ENCODE measurements around the gene ADSS2. TPM values are rescaled to one million over a fixed set of nuclear protein-coding genes. Genes with fewer than 3 reads are reported as not detected.

ADSS2 gene
- total and polyA plus RNA-seq, 2 donors (not counting 3 experiments of a cell fraction or from before 2014, with no cell fraction given): 35.5 to 90.6 TPM

GRCh38 chr1:244497805-244498204 is 46.1 kb upstream of the ADSS2 start:
- CTCF ChIA-PET: no interaction called here

More at GRCh38 chr1:244497805-244498204, 46.1 kb upstream of the ADSS2 start:
- intact Hi-C loops (cut with micrococcal nuclease): no loop called here
- Histone ChIP-seq H3K9me1 (replicated peaks; ENCODE audit: control insufficient read depth, extremely low read depth, insufficient read depth, low read length) (no peaks in the 10 kb centered on the region), H2AFZ (ENCODE audit: low read depth, low read length) (no peak overlapping the region), H3K27ac (ENCODE audit: insufficient read depth, low read depth, low read length) (no peak overlapping the region), H3K9me3 (replicated peaks; ENCODE audit: control insufficient read depth, insufficient read depth, low read length) (no peaks in the 10 kb centered on the region), H3K4me2 (ENCODE audit: insufficient read depth, low read length) (no peak overlapping the region), H3K79me2 (ENCODE audit: control insufficient read depth, insufficient read depth, low read length) (no peaks in the 10 kb centered on the region), H3K36me3 (ENCODE audit: control insufficient read depth in 2 of 2, extremely low read depth in 1 of 2, insufficient read depth in 2 of 2, low read length in 2 of 2) (no peaks in the 10 kb centered on the region), H3K4me3 (replicated peaks in 1 of 3; ENCODE audit: insufficient read depth in 1 of 3, low read depth in 1 of 3, low read length in 3 of 3) (no peak overlapping the region), H4K20me1 (replicated peaks; ENCODE audit: control insufficient read depth, extremely low read depth, insufficient read depth, low read length) (no peaks in the 10 kb centered on the region), H3K27me3 (ENCODE audit: control insufficient read depth in 2 of 2, insufficient read depth in 2 of 2, low read length in 2 of 2) (no peaks in the 10 kb centered on the region), H3K9ac (replicated peaks; ENCODE audit: extremely low read depth, insufficient read depth, low read length) (no peak overlapping the region), H3K4me1 (ENCODE audit: control insufficient read depth, extremely low read depth, insufficient read depth, low read length) (no peaks in the 10 kb centered on the region)
- TF ChIP-seq MYC (IDR thresholded peaks at IDR 0.05; ENCODE audit: low read depth, low read length) (no peak), JUN (IDR thresholded peaks at IDR 0.05; ENCODE audit: borderline replicate concordance, insufficient read depth, insufficient read length, low read depth) (no peak), FOS (IDR thresholded peaks at IDR 0.05; ENCODE audit: borderline replicate concordance, insufficient read depth, low read length) (no peak), MAX (IDR thresholded peaks at IDR 0.05; ENCODE audit: insufficient read depth, insufficient read length) (no peak), POLR2AphosphoS5 (IDR thresholded peaks at IDR 0.05; ENCODE audit: insufficient read depth, low read depth, low read length) (no peak), GATA2 (IDR thresholded peaks at IDR 0.05; ENCODE audit: insufficient read depth, insufficient read length, low read depth, low read length) (no peak), CTCF (IDR thresholded peaks at IDR 0.05; ENCODE audit: extremely low read depth in 1 of 2, insufficient read depth in 1 of 2, low read depth in 1 of 2, low read length in 2 of 2) (no peak), EZH2 (IDR thresholded peaks at IDR 0.05; ENCODE audit: borderline replicate concordance, low read depth, low read length, severe bottlenecking) (no peak), POLR2A (IDR thresholded peaks at IDR 0.05; ENCODE audit: low read depth, low read length) (no peak)
- DNase-seq (ENCODE audit: low read depth, low spot score) (no peak), FAIRE-seq (no peak)
- no TSS peak for BruUV-seq (replicated peaks)
- POLR2A ChIA-PET: no interaction called here
- dilution Hi-C loops (cut with MboI; ENCODE audit: extremely low pct_ligation_motif_present, low sequenced_read_pairs): no loop called here
